RPMI8226 (cell line): Measurements from ENCODE around the gene RPS6KA5.

ENCODE experiments used
- DNase-seq: peaks from one replicate; pipeline ENCODE4 v3.0.0-alpha.2; 2015

RPS6KA5 gene

DNA sequence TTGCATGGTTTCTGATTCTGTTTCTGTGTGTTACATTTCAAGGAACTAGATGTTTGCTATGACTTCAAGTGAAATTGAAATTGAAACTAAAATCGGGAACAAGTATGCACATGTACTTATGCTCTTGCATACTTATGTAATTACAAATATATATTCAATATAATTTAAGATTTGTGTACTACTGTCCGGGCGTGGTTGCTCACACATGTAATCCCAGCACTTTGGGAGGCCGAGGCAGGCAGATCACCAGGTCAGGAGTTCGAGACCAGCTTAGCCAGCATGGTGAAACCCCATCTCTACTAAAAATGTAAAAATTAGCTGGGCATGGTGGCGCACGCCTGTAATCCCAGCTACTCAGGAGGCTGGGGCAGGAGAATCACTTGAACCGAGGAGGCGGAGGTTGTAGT, 37.8 kb downstream of the RPS6KA5 start:
- peak; percentile 23 for DNase-seq

GRCh38 chr14:91021991-91022621, 38.3 kb downstream of the RPS6KA5 start:
- no peak for DNase-seq

DNA sequence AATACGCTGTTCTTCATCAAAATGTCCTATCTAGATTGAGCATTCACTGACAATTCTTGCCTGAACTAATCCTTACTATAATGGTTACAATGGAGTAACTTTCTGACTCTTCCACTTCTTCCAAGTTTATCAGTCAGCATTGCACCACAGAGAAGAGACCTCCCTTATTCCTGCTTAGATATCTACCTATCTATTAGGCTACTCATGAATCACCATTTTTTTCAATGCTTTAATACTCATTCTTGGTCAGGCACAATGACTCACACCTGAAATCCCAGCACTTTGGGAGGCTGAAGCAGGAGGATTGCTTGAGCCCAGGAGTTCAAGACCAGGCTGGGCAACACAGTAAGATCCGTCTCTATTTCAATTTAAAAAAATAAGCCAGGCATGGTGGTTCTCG, 39.3 kb downstream of the RPS6KA5 start:
- DNase-seq = no peak

- DNase-seq = no peak
Observed at GRCh38 chr14:91019673-91020072, 40.8 kb downstream of the RPS6KA5 start.

DNA sequence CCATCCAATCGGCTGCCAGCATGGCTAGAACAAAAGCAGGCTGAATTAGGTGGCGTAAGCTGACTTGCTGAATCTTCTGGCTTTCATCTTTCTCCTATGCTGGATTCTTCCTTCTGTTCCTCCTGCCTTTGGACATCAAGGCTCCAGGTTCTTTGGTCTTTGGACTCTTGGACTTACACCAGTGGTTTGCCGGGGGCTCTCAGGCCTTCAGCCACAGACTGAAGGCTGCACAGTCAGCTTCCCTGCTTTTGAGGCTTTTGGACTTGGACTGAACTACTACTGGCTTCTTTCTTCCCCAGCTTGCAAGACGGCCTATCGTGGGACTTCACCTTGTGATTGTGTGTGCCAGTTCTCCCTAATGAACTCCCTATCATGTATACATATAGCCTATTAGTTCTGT, 42.0 kb downstream of the RPS6KA5 start:
- no peak for DNase-seq

DNA sequence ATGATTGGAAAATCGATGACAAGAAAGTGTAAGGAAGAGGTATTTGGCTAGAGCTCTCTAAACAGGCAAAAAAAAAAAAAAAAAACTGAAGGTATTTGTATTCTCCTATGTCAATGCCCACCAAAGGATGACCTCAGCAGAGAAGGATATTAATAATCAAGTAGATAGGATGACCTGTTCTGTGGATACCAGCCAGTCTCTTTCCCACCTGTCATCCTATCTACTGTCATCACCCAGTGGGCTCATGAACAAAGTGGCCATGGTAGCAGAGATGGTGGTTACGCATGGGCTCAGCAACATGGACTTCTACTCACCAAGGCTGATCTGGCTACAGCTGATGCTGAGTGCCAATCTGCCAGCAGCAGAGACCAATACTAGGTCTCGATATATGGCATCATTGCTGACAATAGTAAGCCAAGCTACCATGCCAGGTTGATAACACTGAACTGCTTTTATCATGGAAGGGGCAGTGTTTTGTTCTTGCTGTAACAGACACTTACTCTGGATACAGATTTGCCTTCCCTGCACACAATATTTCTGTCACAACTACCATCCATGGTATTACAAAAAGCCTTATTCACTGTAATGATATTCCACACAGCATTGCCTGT, 43.5 kb downstream of the RPS6KA5 start:
- no peak for DNase-seq

DNA sequence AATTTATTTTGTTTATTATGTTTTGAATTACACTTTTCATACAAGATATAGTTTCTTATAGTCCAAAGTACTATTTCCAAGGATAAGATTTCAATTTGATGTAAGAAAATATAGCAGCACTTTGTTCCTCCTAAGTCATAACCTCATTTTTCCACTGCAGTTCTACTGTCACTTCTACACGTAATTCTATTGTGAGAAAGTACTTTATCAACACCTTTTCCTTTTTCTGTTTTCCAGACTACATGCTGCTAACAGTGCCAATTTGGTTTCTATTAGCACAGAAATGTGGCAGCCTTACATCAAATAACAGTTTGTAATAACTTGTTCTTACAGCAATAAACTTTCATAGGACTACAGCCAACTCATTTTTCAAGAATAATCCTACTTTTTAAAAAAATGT, 45.0 kb downstream of the RPS6KA5 start:
- no peak for DNase-seq

DNA sequence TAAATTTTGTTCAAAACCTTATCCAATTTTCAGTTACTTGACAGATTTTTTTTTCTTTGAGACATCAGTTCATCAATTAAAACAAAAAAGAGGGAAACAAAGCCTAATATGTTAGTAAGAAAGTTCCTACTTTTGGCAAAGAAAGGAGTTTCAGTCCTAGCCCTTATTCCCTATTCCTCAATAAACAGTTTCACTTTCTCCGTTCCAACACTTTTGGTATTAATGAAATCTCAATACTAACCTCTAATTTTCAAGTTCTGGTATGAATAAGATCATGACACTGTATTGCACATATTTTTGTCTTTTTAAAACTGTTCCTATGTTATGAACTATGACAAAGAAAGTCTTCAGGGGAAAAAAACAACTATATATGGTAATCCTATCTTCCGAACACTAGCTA, 48.4 kb downstream of the RPS6KA5 start:
- DNase-seq = no peak

DNA sequence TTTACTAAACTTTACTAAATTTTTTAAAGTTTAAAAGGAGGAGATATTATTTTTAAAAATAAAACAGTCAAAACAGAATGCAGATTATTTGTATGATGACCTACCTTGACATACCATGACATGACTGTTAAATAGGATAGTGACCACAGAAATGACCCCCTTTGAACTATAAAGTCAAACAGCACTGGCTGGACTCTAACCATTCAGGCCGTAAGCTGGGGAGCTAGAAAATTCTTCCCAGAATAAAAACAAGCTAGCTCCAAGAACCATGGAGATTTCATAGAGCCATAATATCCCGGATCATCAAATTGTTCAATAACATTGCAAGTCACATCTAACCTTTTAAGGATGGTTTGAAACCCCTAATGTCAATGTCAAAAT, 50.3 kb downstream of the RPS6KA5 start:
- DNase-seq = no peak

DNA sequence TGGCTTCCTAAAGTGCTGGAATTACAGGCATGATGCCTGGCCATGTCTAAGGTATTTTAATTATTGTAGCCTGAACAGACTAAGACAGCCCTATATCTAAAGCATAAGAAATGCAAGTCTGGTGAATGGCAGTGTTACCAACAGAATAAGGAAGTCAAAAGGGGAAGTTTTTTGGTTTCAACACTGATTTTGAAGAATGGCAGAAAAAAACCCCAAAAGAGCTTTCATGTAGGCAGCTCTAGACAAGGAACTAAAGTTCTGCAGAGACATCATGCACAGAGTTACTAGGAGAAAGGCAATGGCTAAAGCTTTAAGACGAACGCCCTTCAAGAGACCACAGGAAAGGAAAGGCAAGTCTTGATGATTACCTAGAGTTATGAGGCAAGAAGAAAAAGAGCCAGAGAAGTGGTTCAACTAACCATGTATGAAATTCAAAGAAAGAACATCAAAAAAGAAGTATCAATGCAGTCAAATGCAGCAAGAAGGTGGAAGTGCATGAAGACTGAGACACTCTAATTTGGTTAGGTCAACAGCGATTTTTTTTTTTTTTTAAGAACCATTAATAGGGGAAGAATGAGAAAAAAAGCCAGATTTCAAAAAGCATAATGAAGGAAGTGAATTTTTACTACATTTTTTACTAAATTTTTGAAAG, 50.8 kb downstream of the RPS6KA5 start:
- peak; percentile 64 for DNase-seq

DNA sequence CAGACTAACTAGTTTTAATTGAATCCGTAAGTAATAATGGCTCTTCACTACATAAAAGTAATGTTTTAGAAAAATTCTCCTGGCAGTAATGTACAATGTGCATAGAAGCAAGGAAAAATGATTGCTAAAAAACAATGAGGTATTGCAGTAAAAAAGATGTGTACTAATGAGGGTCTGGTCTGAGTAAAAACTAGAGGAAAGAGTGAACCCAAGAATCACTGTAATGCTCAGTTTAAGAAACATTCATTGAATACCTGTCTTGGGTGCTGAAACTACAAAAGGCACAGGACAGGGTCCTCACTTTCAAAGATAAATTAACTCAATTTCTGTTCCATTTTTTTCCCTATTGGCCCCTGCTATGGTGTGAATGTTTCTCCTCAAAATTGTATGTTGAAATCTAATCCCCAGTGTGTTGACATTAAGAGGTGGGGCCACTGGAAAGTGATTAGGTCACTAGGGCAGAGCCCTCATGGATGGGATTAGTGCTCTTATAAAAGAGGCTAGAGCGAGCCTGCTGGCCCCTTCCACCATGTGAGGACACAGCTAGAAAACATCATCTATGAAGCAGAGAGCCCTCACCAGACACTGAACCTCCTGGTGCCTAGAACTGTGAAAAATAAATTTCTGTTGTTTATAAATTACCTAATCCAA, 51.6 kb downstream of the RPS6KA5 start:
- DNase-seq = no peak

DNA sequence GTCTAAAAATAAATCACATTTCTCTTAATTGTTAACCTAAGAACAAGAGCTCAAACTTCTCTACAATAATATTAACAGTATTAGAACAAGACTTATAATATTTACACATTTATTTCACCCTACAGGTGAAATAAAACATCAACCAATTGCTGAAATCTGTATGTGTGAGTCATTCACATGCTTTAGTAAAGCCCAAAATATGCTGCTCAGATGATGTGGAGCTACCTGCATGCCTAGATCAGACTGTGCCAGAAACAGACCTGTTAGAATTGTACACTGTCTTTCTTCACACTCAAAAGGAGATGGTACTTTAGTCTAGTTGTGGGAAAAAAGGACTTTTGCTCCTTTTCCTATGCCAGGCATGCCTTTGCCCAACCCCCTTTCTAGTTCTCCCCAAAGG, 54.7 kb downstream of the RPS6KA5 start:
- no peak for DNase-seq

- DNase-seq = no peak
Observed at GRCh38 chr14:91004987-91005386, 55.5 kb downstream of the RPS6KA5 start.

- DNase-seq = no peak
Observed at GRCh38 chr14:90999299-90999698, 61.1 kb downstream of the RPS6KA5 start.

DNA sequence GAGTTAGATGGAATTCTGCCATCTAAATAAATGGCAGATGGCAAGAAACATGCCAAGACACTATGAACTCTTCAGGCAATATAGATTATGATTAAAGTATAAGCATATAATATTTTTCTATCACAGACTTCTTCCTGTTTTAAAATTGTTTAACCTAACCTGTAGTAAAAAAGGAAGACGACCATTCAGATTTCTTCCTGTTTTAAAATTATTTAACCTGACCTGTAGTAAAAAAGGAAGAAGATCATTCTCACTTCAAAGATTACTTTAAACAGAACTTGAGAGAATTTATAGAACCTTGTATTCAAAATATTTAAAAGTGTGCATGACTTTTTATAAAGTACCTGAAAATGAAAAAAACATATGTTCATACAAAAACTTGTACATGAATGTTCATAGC, 63.5 kb downstream of the RPS6KA5 start:
- no peak for DNase-seq

- DNase-seq = no peak
Observed at GRCh38 chr14:90995785-90996184, 64.7 kb downstream of the RPS6KA5 start.

- DNase-seq = no peak
Observed at GRCh38 chr14:90993792-90994191, 66.6 kb downstream of the RPS6KA5 start.

GRCh38 chr14:90991690-90992443, 68.6 kb downstream of the RPS6KA5 start:
- DNase-seq = no peak

- DNase-seq = no peak
Observed at GRCh38 chr14:90990141-90990540, 70.3 kb downstream of the RPS6KA5 start.

DNA sequence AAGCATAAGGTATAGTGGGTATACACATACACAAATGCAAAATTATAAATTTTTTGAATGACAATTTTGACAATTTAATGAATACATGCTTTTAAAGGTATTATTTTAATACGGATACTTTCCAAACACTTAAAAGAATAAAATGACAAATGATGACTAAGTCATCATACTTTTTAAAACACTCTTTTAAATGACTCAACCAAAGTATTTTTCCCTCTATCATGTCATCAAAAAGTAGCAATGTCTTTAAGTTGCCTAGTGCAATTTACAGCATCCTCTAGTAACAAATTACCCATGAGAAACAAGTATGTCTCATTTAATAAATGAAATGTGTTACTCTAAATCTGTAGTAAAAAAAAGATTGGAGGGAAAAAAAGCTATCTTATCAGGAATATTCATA, 73.3 kb downstream of the RPS6KA5 start:
- no peak for DNase-seq

DNA sequence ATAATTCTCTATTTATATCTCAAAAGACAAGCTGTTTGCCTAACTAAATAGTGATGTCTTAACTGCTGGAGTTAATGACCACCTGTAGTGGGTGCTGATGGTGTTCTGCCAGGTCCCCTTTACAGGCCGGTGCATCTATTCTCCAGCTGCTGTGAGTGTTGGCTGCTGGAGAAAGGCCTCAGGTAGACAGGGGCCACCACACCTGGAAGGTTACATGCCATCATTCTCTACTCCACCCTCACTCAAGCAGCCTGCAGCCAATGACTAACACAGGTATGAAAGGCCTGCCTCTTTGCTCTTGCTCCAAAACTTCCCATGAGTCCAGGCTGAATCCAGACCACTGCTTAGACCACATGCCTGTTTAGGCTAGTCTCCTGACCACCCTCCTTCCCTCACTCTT, 73.9 kb downstream of the RPS6KA5 start:
- no peak for DNase-seq

DNA sequence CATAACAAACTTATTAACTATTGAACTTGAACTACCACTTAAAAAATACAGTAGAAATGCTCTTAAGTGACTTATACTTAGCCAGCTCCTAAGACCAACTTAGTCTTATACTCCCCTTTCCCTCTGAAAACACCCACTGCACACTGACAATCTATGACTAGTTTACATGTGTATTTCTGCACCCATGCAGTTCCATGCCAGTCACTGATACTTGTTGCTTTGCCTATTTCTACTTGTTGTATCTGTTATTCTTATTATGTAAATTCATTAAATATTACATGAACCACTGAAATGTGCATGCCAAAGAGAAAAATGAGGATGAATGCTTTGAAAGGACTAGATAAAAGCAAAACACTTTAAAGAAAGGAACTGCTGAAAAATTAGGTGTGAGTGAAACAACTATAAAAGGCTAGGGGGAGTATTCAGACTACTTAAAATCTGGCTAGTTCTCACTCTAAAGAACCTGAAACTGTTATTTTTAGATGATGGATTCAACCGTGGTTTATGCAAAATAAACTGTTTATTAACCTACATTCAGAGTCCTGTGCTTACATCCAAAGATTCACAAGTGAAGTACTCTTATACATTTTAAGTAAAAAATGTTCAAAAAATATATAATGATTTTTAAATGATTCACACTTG, 74.7 kb downstream of the RPS6KA5 start:
- DNase-seq = no peak

- DNase-seq = no peak
Observed at GRCh38 chr14:90983560-90983959, 76.9 kb downstream of the RPS6KA5 start.
